ENCODE data around the gene SAPCD1.

The SAPCD1 gene

GRCh38 chr6:31729979-31730630 is 32.4 kb upstream of the SAPCD1 start:
- peak; percentile 51 for DNase-seq

GRCh38 chr6:31730631-31731086 is 31.8 kb upstream of the SAPCD1 start:
- no peak for DNase-seq

- no peak for DNase-seq
Measured at GRCh38 chr6:31732029-31732428, 30.4 kb upstream of the SAPCD1 start.

GRCh38 chr6:31733734-31734133 is 28.7 kb upstream of the SAPCD1 start:
- DNase-seq: no peak

GRCh38 chr6:31734247-31734820 is 28.1 kb upstream of the SAPCD1 start:
- DNase-seq: no peak

- peak; percentile 33 for DNase-seq
Measured at GRCh38 chr6:31734821-31735406, 27.5 kb upstream of the SAPCD1 start.

GRCh38 chr6:31736021-31736767 is 26.3 kb upstream of the SAPCD1 start, which contains the start of gene CLIC1:
TSS of gene CLIC1 (minus strand) at chr6:31736530. CDS start at chr6:31736300, 230 bp downstream.
- DNase-seq: peak; percentile 64

GRCh38 chr6:31736768-31737314 is 25.6 kb upstream of the SAPCD1 start:
- DNase-seq: no peak

GRCh38 chr6:31737315-31737990 is 25.0 kb upstream of the SAPCD1 start:
- DNase-seq: no peak

GRCh38 chr6:31737991-31738979 is 24.2 kb upstream of the SAPCD1 start:
- peak; percentile 45 for DNase-seq

GRCh38 chr6:31739639-31740396 is 22.6 kb upstream of the SAPCD1 start, which contains the start of gene MSH5:
TSS of gene MSH5 (plus strand) at chr6:31740005. CDS start at chr6:31740467, 462 bp downstream.
- DNase-seq: peak; percentile 91

- DNase-seq: no peak
Measured at GRCh38 chr6:31740397-31741223, 21.8 kb upstream of the SAPCD1 start.

GRCh38 chr6:31741815-31742214 is 20.6 kb upstream of the SAPCD1 start:
- no peak for DNase-seq

- DNase-seq: no peak
Measured at GRCh38 chr6:31742894-31743293, 19.6 kb upstream of the SAPCD1 start.

GRCh38 chr6:31744422-31744821 is 18.0 kb upstream of the SAPCD1 start:
- DNase-seq: no peak

- no peak for DNase-seq
Measured at GRCh38 chr6:31749301-31750036, 13.0 kb upstream of the SAPCD1 start.

GRCh38 chr6:31750411-31751022 is 11.9 kb upstream of the SAPCD1 start:
- DNase-seq: no peak

- DNase-seq: no peak
Measured at GRCh38 chr6:31752739-31753319, 9.6 kb upstream of the SAPCD1 start.
